HG03045 (cell line): ENCODE results near the gene DMD.
"Not testable (repeated sequence)": the region's sequence is repeated elsewhere in the genome, so short reads cannot be mapped to it uniquely, and the experiment has no call there.

Experiments
- ATAC-seq: cut with Tn5 transposase; IDR thresholded peaks from one replicate; pipeline ENCODE4 v1.9.1; 2021; ENCODE audit warnings: mild to moderate bottlenecking, moderate library complexity; ENCODE audit not compliant: unreplicated experiment

DMD gene

GRCh38 chrX:32118832-32119231 lies 1092.5 kb downstream of the DMD start:
- no peak for ATAC-seq

- no peak for ATAC-seq
These were observed 1095.3 kb downstream of the DMD start for GRCh38 chrX:32116047-32116446.

- ATAC-seq = no peak
These were observed 1123.7 kb downstream of the DMD start for GRCh38 chrX:32087663-32088062.

- no peak for ATAC-seq
These were observed 1126.6 kb downstream of the DMD start for GRCh38 chrX:32084757-32085156.

- ATAC-seq = no peak
These were observed 1163.1 kb downstream of the DMD start for GRCh38 chrX:32048285-32048684.

GRCh38 chrX:32045149-32045548 lies 1166.2 kb downstream of the DMD start:
- no peak for ATAC-seq

GRCh38 chrX:32041181-32041580 lies 1170.2 kb downstream of the DMD start:
- ATAC-seq = no peak

- no peak for ATAC-seq
These were observed 1184.6 kb downstream of the DMD start for GRCh38 chrX:32026772-32027171.

GRCh38 chrX:32024072-32024471 lies 1187.3 kb downstream of the DMD start:
- no peak for ATAC-seq

- ATAC-seq = no peak
These were observed 1195.2 kb downstream of the DMD start for GRCh38 chrX:32016195-32016594.

- no peak for ATAC-seq
These were observed 1200.4 kb downstream of the DMD start for GRCh38 chrX:32010948-32011347.

- ATAC-seq = no peak
These were observed 1201.1 kb downstream of the DMD start for GRCh38 chrX:32010212-32010611.

GRCh38 chrX:31993637-31994036 lies 1217.7 kb downstream of the DMD start:
- ATAC-seq = no peak

- ATAC-seq = no peak
These were observed 1222.4 kb downstream of the DMD start for GRCh38 chrX:31988975-31989374.

GRCh38 chrX:31981546-31982062 lies 1229.7 kb downstream of the DMD start:
- no peak for ATAC-seq

- no peak for ATAC-seq
These were observed 1241.6 kb downstream of the DMD start for GRCh38 chrX:31969714-31970113.

- ATAC-seq = no peak
These were observed 1249.1 kb downstream of the DMD start for GRCh38 chrX:31962256-31962655.

GRCh38 chrX:31934842-31935370 lies 1276.4 kb downstream of the DMD start:
- no peak for ATAC-seq

- ATAC-seq = no peak
These were observed 1277.3 kb downstream of the DMD start for GRCh38 chrX:31934015-31934414.

- no peak for ATAC-seq
These were observed 1278.6 kb downstream of the DMD start for GRCh38 chrX:31932769-31933168.

GRCh38 chrX:31932320-31932719 lies 1279.0 kb downstream of the DMD start:
- ATAC-seq = not testable (repeated sequence)

- ATAC-seq = no peak
These were observed 1280.1 kb downstream of the DMD start for GRCh38 chrX:31931225-31931624.

GRCh38 chrX:31929366-31929765 lies 1282.0 kb downstream of the DMD start:
- ATAC-seq = no peak
